ENCODE results near the gene TNPO1. TPM values are rescaled to one million over a fixed set of nuclear protein-coding genes. Genes with fewer than 3 reads are reported as not detected.

TNPO1 gene
- total and polyA plus RNA-seq, 2 of the 8 experiments (the other 6 are each of a cell fraction or from before 2014, with no cell fraction given), result 38.5 to 211 TPM

- Histone ChIP-seq H3K4me2 (ENCODE audit: insufficient read depth in 1 of 2, low read depth in 2 of 2, low read length in 2 of 2) (peak overlapping the region; percentile 71 to 75), H2BK20ac (ENCODE audit: low read length) (no peak overlapping the region), H3K9ac (replicated peaks in 1 of 4; ENCODE audit: extremely low read depth in 1 of 4, low read depth in 3 of 4, low read length in 3 of 4) (no peak overlapping the region), H3K18ac (ENCODE audit: extremely low read depth, low read length) (no peak overlapping the region), H2BK5ac (ENCODE audit: low read depth, low read length) (no peak overlapping the region), H3K79me2 (ENCODE audit: control insufficient read depth in 1 of 2, insufficient read depth in 2 of 2, low read length in 2 of 2) (peaks cover 13 to 88% of the 10 kb centered on the region in 2 experiments), H4K20me1 (replicated peaks in 1 of 2; ENCODE audit: control insufficient read depth in 1 of 2, insufficient read depth in 2 of 2, low read length in 2 of 2) (peaks cover 5 to 7% of the 10 kb centered on the region in 2 experiments), H3K79me1 (ENCODE audit: low read depth, low read length) (no peaks in the 10 kb centered on the region; the same call in 1 of the 2 replicates), H3K56ac (replicated peaks; ENCODE audit: insufficient read length, low read depth, low read length) (no peak overlapping the region), H3K36me3 (ENCODE audit: control insufficient read depth in 2 of 4, insufficient read depth in 4 of 4, low read length in 3 of 4) (peaks cover 2 to 32% (median 5%) of the 10 kb centered on the region in 4 experiments; a peak in 3 of 8 replicates), H2AK5ac (ENCODE audit: low read depth, low read length) (no peak overlapping the region), H3K23ac (ENCODE audit: insufficient read length) (no peak overlapping the region), H2BK120ac (replicated peaks; ENCODE audit: low read depth, low read length) (no peak overlapping the region), H2AFZ (ENCODE audit: low read length) (no peak overlapping the region), H3K4ac (replicated peaks; ENCODE audit: insufficient read length, low read depth, low read length) (no peak overlapping the region), H3K4me1 (replicated peaks in 1 of 4; ENCODE audit: control insufficient read depth in 3 of 4, insufficient read depth in 4 of 4, low read length in 3 of 4) (peaks cover 0 to 5% (median 2%) of the 10 kb centered on the region in 4 experiments; a peak in 2 of 7 replicates), H4K8ac (ENCODE audit: extremely low read depth, insufficient read depth, low read length) (no peak overlapping the region), H3K27ac (ENCODE audit: low read depth, low read length) (no peak overlapping the region), H3K27me3 (replicated peaks in 1 of 4; ENCODE audit: control insufficient read depth in 3 of 4, extremely low read depth in 1 of 4, insufficient read depth in 3 of 4, low read length in 3 of 4) (no peaks in the 10 kb centered on the region), H4K5ac (ENCODE audit: insufficient read length, low read depth, low read length) (no peak overlapping the region), H3K23me2 (ENCODE audit: low read depth, low read length) (peaks cover 3% of the 10 kb centered on the region), H3K14ac (ENCODE audit: insufficient read length) (no peak overlapping the region), H2BK15ac (ENCODE audit: low read length) (no peak overlapping the region), H4K91ac (replicated peaks; ENCODE audit: insufficient read length, low read length) (no peak overlapping the region), H2BK12ac (ENCODE audit: low read depth, low read length) (no peak overlapping the region), H3K9me3 (ENCODE audit: insufficient read depth in 2 of 2, low read depth in 1 of 2, low read length in 1 of 2) (no peaks in the 10 kb centered on the region), H3K4me3 (ENCODE audit: extremely low read depth in 1 of 4, insufficient read depth in 2 of 4, low read depth in 3 of 4, low read length in 4 of 4) (peak overlapping the region in 2 of 4 experiments; percentile 93 to 99; a peak in 3 of 8 replicates)
- no peak for DNase-seq (ENCODE audit: low read depth in 1 of 2, low spot score in 2 of 2)
- TF ChIP-seq JUN (IDR thresholded peaks at IDR 0.05; ENCODE audit: low read depth, low read length), result no peak
- ChIA-PET CTCF (ENCODE audit: partially characterized antibody) (interaction anchor here (0.7 to 1.8 kb wide), 6 partner anchors 33 to 473 kb away, joined by 3 to 6 read pairs (median 3); no protein-coding TSS in a partner anchor), POLR2A (ENCODE audit: partially characterized antibody) (interaction anchor here (3.5 kb wide), 1 partner anchor 33 kb away, joined by 18 read pairs; the partner anchor contains the start of gene TNPO1)
- no peak for FAIRE-seq
- WGBS, 2 experiments (ENCODE audit: extremely low coverage in 1 of 2, insufficient coverage in 1 of 2, insufficient read length in 1 of 2, insufficient replicate concordance in 2 of 2, low coverage in 1 of 2, low lambda C conversion rate in 2 of 2, missing lambda C conversion rate in 1 of 2), result 71% methylated on average over 2 of the region's 2 CpGs; no CpG with 5 or more reads in 1 of the 2 experiments
Observed at GRCh38 chr5:72850113-72850512, 33.7 kb downstream of the TNPO1 start.

Measured in H1 (cell line).